DMS 273 treated with DMSO at 0.1 percent for 48 hours (cell line): Measurements from ENCODE around the gene GRIK3.

ENCODE experiments used
- DNase-seq: peaks from one replicate; lab custom pipeline; 2025; lab: John Stamatoyannopoulos, UW

Gene GRIK3

GRCh38 chr1:36825226-36825625, 209.1 kb downstream of the GRIK3 start:
- no peak for DNase-seq

GRCh38 chr1:36824390-36824861, 209.9 kb downstream of the GRIK3 start:
- DNase-seq = no peak

DNA sequence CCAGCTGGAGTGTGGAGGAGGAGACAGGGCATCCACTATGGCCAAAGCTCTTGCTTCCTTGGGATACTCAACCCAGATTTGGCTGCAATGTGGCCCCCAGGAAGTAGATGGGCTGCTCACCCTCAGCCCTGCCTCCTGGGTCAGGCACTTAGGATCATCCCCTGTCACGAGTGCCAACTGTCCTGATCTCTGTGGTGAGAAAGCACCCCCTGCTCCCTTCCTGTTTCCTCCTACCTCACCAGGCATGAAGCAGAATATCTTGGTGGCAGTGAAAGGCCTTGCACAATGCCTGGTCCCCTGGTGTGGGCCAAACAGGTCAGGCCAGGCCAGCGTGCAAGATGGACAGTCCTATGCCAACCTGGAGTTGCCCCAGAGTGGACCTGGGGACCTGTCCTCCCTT, 211.7 kb downstream of the GRIK3 start:
- DNase-seq = no peak

DNA sequence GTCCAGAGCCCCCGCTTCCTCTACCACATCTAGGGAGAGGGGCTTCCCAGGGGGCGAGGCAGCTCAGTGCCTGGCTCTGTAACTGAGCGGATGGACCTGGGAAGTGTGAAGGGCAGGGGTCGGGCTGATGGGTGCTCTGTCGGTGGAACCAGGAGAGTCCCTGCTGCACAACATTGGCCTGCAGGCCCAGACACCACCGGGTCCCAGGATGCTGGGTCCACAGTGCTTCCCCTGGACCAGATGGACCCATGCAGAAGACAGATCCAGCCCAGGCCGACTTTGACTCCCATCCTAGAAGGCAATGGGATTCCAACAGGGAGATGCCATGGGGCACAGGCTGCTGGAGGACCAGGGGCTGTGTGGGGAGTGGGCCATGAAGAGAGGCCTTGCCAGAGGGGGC, 212.9 kb downstream of the GRIK3 start:
- DNase-seq = no peak

- DNase-seq = no peak
Measured at GRCh38 chr1:36818771-36819170, 215.5 kb downstream of the GRIK3 start.

GRCh38 chr1:36816348-36816747, 218.0 kb downstream of the GRIK3 start:
- no peak for DNase-seq

DNA sequence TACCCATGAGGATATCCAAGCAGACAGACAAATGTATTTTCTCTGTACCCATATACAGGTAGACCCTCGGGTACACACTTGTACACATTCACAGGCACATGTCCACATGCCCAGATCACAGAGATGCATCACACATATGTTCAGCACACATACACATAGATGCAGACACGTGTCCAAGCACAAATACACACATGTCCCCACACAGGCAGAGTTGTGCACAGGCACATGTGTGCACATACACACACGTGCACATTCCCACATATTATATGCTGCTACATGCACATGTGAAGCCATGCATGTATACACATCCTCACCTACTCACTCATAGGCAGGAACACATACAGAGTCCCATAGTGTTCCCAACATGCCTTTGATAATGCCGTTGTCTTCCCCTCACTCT, 219.5 kb downstream of the GRIK3 start:
- no peak for DNase-seq

DNA sequence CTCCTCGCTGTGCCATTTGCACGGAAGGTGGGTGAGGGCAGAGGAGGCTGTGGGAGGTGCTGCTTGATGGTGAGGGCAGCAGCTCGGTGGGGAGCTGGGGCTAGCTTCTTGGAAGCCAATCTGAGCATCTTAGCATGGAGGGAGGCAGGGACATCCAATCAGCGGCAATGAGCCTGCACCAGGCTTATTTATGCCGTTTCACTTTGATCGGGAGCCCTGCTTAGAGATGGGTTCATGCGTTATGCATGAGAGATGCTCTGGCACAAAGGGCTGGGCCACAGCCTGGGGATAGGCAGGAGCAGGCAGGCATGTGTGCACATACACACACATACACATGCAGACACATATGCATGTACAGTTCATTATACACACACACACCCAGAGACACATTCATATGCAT, 220.2 kb downstream of the GRIK3 start:
- DNase-seq = no peak

GRCh38 chr1:36807262-36807661, 227.1 kb downstream of the GRIK3 start:
- peak; percentile 90 for DNase-seq

DNA sequence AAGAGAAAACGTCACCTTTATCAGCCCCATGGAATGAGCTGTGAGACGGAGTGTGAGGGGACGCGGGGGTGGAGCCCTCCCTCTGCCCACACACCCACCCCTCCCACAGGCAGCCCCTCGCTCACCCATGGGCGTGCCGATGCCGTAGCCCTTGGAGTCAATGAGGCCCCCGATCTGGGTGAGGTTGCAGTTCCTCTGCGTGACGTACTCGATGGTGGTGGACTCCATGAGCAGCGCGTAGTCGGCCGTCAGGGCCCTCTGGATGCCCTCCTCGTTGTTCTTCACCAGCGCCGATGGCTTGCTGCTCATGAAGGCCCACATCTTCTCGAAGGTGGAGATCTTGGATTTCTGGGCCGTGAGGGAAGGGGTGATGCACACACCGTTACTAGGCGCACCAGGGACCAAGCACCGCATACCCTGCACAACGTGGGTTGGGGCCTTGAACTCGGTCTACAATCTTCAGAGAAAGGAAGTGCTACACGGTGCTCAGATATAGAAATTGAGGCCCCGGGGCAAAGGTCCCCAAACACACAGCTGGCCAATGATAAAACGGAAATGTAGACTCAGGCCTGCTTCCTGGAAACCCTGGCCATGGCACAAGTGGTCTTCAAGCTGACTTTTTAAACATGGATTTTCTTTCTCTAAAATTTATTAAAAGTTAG, 228.2 kb downstream of the GRIK3 start:
- DNase-seq = no peak

DNA sequence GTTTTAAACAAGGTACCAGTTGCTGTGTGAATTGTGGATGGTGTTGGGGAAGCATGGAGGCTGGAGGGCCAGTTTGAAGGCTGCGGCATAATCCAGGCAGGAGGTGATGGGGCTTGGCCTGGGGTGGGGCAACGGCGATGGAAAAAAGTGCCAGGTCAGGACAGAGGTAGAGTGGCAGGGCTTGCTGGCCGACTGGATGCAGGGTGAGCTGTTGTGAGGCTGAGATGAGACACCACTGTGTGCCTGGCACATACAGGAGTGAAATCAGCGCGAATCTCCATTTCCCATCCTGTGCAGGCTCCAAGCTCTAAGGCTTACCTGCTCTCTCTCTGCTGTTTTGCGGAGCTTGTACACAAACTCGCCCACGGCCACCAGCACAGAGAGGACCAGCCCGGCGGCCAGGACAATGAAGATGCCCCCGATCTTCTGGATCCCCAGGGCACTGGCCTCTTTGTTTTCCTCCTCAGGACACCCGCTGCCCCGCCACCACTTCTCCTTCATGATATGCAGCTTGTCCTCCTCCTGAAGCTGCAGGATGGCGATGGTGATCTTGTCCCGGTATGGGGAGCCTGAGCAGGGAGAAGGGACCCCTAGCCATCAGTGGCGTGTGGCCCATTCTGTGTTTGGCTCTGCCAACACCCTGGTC, 229.5 kb downstream of the GRIK3 start:
- no peak for DNase-seq

DNA sequence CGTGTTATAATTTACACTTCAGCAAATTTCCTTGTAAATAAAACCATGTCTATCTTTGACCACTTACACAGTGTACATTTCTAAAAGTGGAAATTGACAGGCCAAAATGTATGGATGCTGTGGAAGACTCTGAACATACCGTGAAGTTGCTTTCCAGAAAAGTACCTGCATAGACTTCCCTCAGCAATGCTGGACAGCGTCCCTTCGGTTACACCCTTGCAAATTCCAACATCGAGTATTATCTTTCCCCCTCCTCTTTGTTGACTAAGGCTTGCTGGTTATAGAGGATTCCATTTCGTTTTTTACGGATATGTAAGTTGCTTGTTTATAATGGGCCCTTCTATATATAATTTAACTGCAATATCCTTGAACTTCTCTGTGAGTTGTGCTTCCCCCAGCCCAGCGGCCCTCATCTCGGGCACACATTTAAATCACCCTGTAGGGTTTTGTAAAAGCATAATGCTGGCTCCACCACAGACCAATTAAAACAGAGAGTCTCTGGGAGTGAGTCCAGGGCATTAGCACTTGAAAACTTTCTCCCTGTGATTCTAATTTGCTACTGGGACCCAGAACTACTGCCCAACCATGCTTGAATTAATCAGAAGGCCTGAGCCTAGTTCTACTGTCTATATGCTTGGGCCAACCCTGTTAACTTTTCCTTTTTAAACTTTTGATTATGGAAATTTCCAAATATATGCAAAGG, 230.3 kb downstream of the GRIK3 start:
- no peak for DNase-seq

- no peak for DNase-seq
Measured at GRCh38 chr1:36802018-36802417, 232.3 kb downstream of the GRIK3 start.

DNA sequence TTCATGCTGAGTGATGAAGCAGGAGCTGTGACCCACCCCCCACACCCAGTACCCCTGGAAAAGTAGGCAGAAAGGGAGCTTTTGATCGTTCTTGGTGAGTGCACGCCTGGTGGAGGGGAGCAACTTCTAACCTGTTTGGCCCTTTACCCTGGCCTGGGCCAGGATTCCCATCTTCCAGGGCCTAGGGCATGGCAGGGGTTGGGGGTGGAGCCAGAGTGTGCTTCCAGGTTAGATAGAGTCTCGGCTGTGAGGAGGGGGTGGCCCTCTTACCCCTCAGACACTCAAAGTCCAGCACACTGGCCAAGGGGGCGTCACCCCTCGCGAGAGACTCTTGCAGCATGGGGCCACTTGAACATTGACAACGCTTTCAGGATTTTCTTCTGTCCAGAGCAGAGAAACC, 236.6 kb downstream of the GRIK3 start:
- no peak for DNase-seq

- no peak for DNase-seq
Measured at GRCh38 chr1:36796733-36797132, 237.6 kb downstream of the GRIK3 start.

DNA sequence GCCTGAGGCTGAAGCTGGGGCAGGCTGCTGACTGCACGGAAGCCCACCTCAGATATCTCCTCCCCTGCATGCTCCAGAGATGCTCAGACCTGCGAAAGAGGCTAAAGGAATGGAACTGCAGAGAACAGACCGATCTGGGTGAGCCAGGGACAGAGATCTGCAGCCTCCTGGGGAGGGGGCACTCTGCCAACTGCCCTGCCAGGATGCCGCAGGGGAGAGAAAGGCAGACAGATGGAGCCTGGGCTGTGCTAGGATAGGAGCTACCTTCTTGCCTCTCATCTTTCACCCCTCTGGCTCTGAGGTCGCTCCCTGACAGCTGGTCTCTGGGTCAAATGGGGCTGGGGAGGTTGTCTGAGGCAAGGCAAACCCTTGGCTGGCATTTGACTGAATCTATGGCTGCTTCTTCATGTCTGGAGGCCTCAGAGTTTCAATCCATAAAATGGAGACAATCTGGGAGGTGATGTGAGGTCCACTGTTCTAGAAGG, 238.2 kb downstream of the GRIK3 start:
- peak; percentile 97 for DNase-seq

DNA sequence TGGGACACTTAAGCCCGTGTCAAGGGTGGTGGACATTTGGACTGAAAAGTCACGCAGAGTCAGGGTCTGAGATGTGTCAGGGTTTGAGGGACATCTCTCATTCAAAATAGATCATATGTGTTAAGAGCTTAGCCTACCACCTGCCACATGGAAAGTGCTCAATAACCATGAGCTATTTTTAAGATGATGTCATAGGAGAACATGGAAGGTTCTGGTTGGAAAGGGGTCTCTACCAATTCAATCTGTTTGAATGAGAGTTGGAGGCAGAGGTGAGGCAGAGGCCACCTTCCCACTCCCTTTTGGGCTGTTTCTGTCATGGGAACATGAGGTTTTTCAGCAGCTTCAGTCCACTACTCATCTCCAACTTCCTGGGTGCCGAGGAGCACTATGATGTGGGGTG, 239.9 kb downstream of the GRIK3 start:
- no peak for DNase-seq

DNA sequence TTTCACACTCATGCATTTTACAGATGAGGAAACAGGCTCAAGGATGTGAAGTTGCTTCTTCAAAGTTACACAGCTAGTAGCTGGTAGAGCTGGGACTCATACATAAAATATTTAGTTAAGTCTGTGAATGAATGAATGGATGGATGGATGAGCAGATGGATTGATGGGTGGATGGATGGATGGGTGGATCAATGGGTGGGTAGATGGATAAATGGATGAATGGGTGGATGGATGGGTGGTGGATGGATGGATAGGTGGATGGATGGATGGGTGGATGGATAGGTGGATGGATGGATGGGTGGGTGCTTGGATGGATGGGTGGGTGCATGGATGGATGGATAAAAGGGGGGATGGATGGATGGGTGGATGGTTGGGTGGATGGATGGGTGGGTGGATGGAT, 240.9 kb downstream of the GRIK3 start:
- DNase-seq = no peak

- no peak for DNase-seq
Measured at GRCh38 chr1:36792292-36792691, 242.0 kb downstream of the GRIK3 start.

DNA sequence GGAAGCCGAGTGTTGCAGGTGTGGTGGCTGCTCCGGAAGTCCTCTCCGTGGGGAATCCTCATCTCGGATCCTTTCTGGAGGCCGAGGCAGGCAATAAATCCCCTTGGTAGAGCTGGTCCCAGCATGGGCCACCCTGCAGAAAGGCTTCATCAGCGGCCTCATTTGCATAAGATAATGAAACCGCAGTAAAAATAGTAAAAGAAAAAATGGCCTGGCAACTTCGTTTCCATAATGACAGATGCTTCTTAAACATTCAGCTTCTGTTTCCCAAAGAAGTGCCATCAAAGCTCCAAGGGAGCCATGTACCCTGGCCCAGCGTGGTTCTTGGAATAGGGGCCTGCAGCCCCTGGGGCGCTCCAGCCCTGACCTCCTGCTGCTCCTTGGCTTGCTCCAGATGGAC, 244.1 kb downstream of the GRIK3 start:
- DNase-seq = no peak

DNA sequence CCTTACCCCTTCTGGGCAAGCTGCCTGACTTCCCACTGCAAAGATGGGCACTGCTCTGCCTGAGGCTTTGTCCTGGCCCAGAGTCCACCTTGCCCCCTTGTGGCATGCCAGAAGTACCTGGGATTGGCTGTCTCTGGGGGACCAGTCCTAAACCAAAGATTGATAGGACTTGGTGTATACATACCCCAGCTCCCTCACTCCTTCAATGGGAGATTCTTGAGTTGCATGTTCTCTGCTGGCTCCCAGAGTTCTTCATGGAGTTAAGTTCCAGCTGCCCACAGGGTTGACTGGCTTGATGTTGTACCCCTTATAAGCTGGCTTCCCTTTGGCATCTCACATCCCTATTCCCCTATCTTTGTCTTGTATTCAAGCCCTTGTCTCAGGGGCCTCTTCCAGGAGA, 244.8 kb downstream of the GRIK3 start:
- DNase-seq = no peak

DNA sequence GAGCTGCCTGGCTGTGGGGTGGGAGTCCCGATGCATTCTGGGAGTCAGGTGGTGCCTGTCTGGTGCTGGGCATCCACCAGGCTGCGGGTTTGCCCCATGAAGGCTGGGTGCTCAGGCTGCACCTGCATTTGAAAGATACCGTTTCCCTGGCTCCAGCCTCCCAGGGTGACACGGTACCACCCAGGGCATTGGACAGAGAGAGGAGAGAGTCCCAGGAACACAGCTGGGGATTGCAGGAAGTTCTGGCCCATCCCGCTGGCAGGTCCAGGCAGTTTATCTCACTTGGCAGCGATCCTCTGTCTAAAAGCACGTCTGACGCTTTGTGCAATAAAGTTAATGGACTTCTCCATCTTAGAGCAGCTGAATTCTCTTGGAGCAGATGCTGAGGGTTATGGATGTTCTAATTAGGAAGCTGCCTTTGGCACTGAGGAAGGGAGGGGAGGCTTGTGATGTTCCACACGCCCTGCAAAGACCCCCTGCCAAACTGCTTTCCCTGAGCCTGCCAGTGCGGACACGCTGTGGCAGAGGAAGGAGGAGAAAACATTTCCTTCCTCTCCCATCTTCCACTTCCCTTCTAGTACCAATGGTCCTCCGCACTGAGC, 246.9 kb downstream of the GRIK3 start:
- DNase-seq = peak; percentile 71

- no peak for DNase-seq
Measured at GRCh38 chr1:36786425-36786824, 247.9 kb downstream of the GRIK3 start.
